SK-N-SH (cell line): ENCODE data around the gene MEI4. TPM values are rescaled to one million over a fixed set of nuclear protein-coding genes. Genes with fewer than 3 reads are reported as not detected.
"Not testable (repeated sequence)": the region's sequence is repeated elsewhere in the genome, so short reads cannot be mapped to it uniquely, and the experiment has no call there.

Experiments used
- CTCF ChIA-PET: fragments of 300-600, 350-600 bp; formaldehyde crosslinking; extraction: SDS; loops from one replicate; lab custom pipeline; 2021; lab: Yijun Ruan, JAX
- POLR2A ChIA-PET: fragments of 350-600 bp; sonication (Branson Sonifier 250); formaldehyde crosslinking; extraction: SDS; loops from one replicate; lab custom pipeline; 2020; ENCODE audit warnings: antibody characterized with exemption, inconsistent platforms; lab: Yijun Ruan, JAX
- DNase-seq: peaks from one replicate; pipeline ENCODE4 v3.0.0; 2012
- H2AFZ ChIP-seq: fragments of 200-600 bp; sonication (generic); 2 replicates; pipeline ENCODE4 v1.8.1; 2016; ENCODE audit warnings: antibody characterized with exemption, mild to moderate bottlenecking, low read depth
- H3F3A ChIP-seq: fragments of 200-600 bp; sonication (generic); replicated peaks from 2 replicates; pipeline ENCODE3; 2016; ENCODE audit warnings: antibody characterized with exemption, mild to moderate bottlenecking; ENCODE audit not compliant: insufficient read depth
- H3K27ac ChIP-seq, 2 experiments: fragments of 200-500 bp in 1 of 2; fragments of 200-600 bp in 1 of 2; sonication (Bioruptor generic) in 1 of 2; sonication (generic), shearing (Covaris generic) in 1 of 2; 2 replicates each; pipeline versions ENCODE4 v1.5.1 to v1.6.1; 2014 to 2016; ENCODE audit warnings: low read depth in 2 of 2, inconsistent platforms in 1 of 2, low read length in 1 of 2, mild to moderate bottlenecking in 1 of 2, mixed read lengths in 1 of 2
- H3K27me3 ChIP-seq: fragments of 200-600 bp; sonication (generic), shearing (Covaris generic); 2 replicates; pipeline ENCODE4 v1.6.1; 2016; ENCODE audit warnings: mixed run types; ENCODE audit not compliant: insufficient read depth
- H3K36me3 ChIP-seq, 2 experiments: fragments of 200-500 bp in 1 of 2; fragments of 200-600 bp in 1 of 2; sonication (Bioruptor generic) in 1 of 2; sonication (generic) in 1 of 2; replicated peaks in 1 of 2; 2 replicates each; pipeline versions ENCODE3 to v1.5.1; 2014 to 2016; ENCODE audit warnings: low read length in 1 of 2, mild to moderate bottlenecking in 1 of 2; ENCODE audit not compliant: insufficient read depth in 2 of 2, control insufficient read depth in 1 of 2
- H3K4me1 ChIP-seq, 2 experiments: fragments of 200-500 bp in 1 of 2; fragments of 200-600 bp in 1 of 2; sonication (Bioruptor generic) in 1 of 2; sonication (generic), shearing (Covaris generic) in 1 of 2; 2 replicates each; pipeline versions ENCODE4 v1.5.1 to v1.6.1; 2014 to 2016; ENCODE audit warnings: low read depth in 1 of 2, low read length in 1 of 2, mixed run types in 1 of 2; ENCODE audit not compliant: insufficient read depth in 2 of 2, control insufficient read depth in 1 of 2
- H3K4me2 ChIP-seq: fragments of 200-600 bp; sonication (generic), shearing (Covaris generic); 2 replicates; pipeline ENCODE4 v1.6.1; 2017; ENCODE audit warnings: mixed run types
- H3K4me3 ChIP-seq, 2 experiments: fragments of 200-500 bp in 1 of 2; fragments of 200-600 bp in 1 of 2; sonication (Bioruptor generic) in 1 of 2; sonication (generic), shearing (Covaris generic) in 1 of 2; 2 replicates each; pipeline versions ENCODE4 v1.5.1 to v1.8.1; 2014 to 2016; ENCODE audit warnings: low read depth in 2 of 2, inconsistent platforms in 1 of 2, low read length in 1 of 2, mild to moderate bottlenecking in 1 of 2, mixed read lengths in 1 of 2, moderate library complexity in 1 of 2
- H3K79me2 ChIP-seq: fragments of 200-600 bp; sonication (generic); 2 replicates; pipeline ENCODE4 v1.8.1; 2017; ENCODE audit warnings: mild to moderate bottlenecking; ENCODE audit not compliant: insufficient read depth
- H3K9ac ChIP-seq: fragments of 200-600 bp; sonication (generic); 2 replicates; pipeline ENCODE4 v1.6.1; 2017; ENCODE audit warnings: mixed run types
- H3K9me2 ChIP-seq: fragments of 200-600 bp; sonication (generic); 2 replicates; pipeline ENCODE4 v1.6.1; 2017; ENCODE audit warnings: mixed run types
- H3K9me3 ChIP-seq: fragments of 200-600 bp; sonication (generic); 2 replicates; pipeline ENCODE4 v1.6.1; 2017; ENCODE audit warnings: mixed run types, mild to moderate bottlenecking, moderate library complexity
- H4K20me1 ChIP-seq: fragments of 200-600 bp; sonication (generic); 2 replicates; pipeline ENCODE4 v1.6.1; 2017; ENCODE audit warnings: mild to moderate bottlenecking, mixed run types; ENCODE audit not compliant: insufficient read depth
- EP300 ChIP-seq, 2 experiments: IDR thresholded peaks; 2 replicates each; pipeline versions ENCODE4 v1.4.0 to v1.6.1; 2012; ENCODE audit warnings: borderline replicate concordance in 1 of 2, low read depth in 1 of 2, low read length in 1 of 2
- JUND ChIP-seq: IDR thresholded peaks from 2 replicates; pipeline ENCODE4 v1.4.0; 2012
- MEF2A ChIP-seq: IDR thresholded peaks from 2 replicates; pipeline ENCODE4 v1.4.0; 2012; ENCODE audit warnings: low read depth, borderline replicate concordance
- MXI1 ChIP-seq: IDR thresholded peaks from 2 replicates; pipeline ENCODE4 v1.6.1; 2012; ENCODE audit warnings: mild to moderate bottlenecking, low read depth, low read length, improper control_type of control experiment
- NFIC ChIP-seq: IDR thresholded peaks from 2 replicates; pipeline ENCODE4 v1.4.0; 2012; ENCODE audit warnings: borderline replicate concordance
- NRF1 ChIP-seq: IDR thresholded peaks from 2 replicates; pipeline ENCODE4 v1.6.1; 2012; ENCODE audit warnings: low read depth, mild to moderate bottlenecking, low read length
- POLR2AphosphoS5 ChIP-seq: IDR thresholded peaks from 2 replicates; pipeline ENCODE4 v1.6.1; 2012; ENCODE audit warnings: low read depth, low read length
- RAD21 ChIP-seq: IDR thresholded peaks from 2 replicates; pipeline ENCODE4 v1.6.1; 2012; ENCODE audit warnings: mild to moderate bottlenecking, low read length
- RCOR1 ChIP-seq: fragments of 150-350 bp; IDR thresholded peaks from 2 replicates; pipeline ENCODE4 v1.6.1; 2017; ENCODE audit warnings: antibody characterized with exemption, low read length
- RXRA ChIP-seq: IDR thresholded peaks from 2 replicates; pipeline ENCODE4 v1.4.0; 2012; ENCODE audit warnings: low read depth, mild to moderate bottlenecking, borderline replicate concordance
- TEAD4 ChIP-seq: IDR thresholded peaks from 2 replicates; pipeline ENCODE4 v1.4.0; 2012; ENCODE audit warnings: mild to moderate bottlenecking, borderline replicate concordance; ENCODE audit not compliant: insufficient read depth
- WGBS: methylation state at CpG from one replicate; pipeline ENCODE4 v1.1.6; 2017; ENCODE audit warnings: low lambda C conversion rate; 5-methylcytosine and 5-hydroxymethylcytosine counted together
- polyA plus RNA-seq, 3 experiments: library from polyadenylated mRNA; depleted of rRNA; stranded (reverse); fragments of >200 nt; gene quantifications; 2 replicates each; pipeline ENCODE4 v1.2.3, GENCODE V29; 2012
- TF ChIP-seq, protein P1 (sequence below): IDR thresholded peaks from 2 replicates; pipeline ENCODE4; 2012
- TF ChIP-seq, protein P2 (sequence below): IDR thresholded peaks from 2 replicates; pipeline ENCODE4 v1.6.1; 2012; ENCODE audit warnings: mild to moderate bottlenecking, low read depth, low read length, moderate library complexity
- TF ChIP-seq, protein P3 (sequence below): IDR thresholded peaks from 2 replicates; pipeline ENCODE4 v1.4.0; 2012; ENCODE audit warnings: low read depth, borderline replicate concordance
- TF ChIP-seq, protein P4 (sequence below): IDR thresholded peaks from 2 replicates; pipeline ENCODE4 v1.4.0; 2012; ENCODE audit warnings: low read depth

MEI4 gene
- polyA plus RNA-seq, 1 of the 3 experiments (the other 2 are of a cell fraction) = not detected

DNA sequence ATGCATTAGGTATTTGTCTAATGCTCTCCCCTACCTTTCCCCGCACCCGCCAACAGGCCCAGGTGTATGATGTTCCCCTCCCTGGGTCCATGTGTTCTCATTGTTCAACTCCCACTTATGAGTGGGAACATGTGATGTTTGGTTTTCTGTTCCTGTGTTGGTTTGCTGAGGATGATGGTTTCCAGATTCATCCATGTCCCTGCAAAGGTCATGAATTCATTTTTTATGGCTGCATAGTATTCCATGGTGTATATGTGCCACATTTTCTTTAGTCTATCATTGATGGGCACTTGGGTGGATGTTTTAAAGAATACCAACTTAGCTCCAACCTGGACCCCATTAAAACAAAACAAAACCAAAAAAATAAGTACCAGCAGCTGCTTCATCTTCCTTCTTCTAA, 180.9 kb downstream of the MEI4 start:
- H3K36me3 ChIP-seq, H3K79me2 ChIP-seq, H3K9ac ChIP-seq, H3K4me3 ChIP-seq, H3K27ac ChIP-seq, POLR2A ChIA-PET, H3F3A ChIP-seq, H3K27me3 ChIP-seq, H2AFZ ChIP-seq, H3K9me3 ChIP-seq, H3K4me2 ChIP-seq, H3K4me1 ChIP-seq, H3K9me2 ChIP-seq, CTCF ChIA-PET, H4K20me1 ChIP-seq, DNase-seq: not testable (repeated sequence)
- 50% methylated on average over 2 of the region's 2 CpGs for WGBS

DNA sequence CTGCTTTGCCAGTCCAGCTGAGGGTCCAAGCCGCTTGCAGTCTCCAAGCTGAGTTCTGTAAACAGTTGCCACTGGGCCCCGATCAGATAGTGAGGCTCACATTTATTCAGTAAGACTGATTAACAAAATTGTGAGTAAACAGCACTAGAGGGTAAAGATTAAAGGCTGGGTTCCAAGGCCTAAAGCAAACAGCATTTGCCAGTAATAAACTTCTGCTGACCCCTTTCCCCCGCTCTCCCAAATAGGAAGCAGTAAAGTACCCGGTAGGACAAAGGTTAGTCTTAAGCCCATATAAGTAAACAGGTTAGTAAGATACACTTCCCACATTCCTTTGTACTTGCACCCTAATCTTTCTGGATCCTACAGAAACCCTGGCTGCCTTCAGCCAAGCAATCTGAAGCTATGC, 181.8 kb downstream of the MEI4 start:
- 37% methylated on average over 4 of the region's 4 CpGs for WGBS
- Histone ChIP-seq H4K20me1 (no peaks in the 10 kb centered on the region), H2AFZ (no peak overlapping the region), H3K4me2 (no peak overlapping the region), H3K9me2 (no peaks in the 10 kb centered on the region), H3K79me2 (no peaks in the 10 kb centered on the region), H3K4me3 (no peak overlapping the region), H3K9ac (no peak overlapping the region), H3K27ac (no peak overlapping the region), H3K9me3 (no peaks in the 10 kb centered on the region), H3K4me1 (no peaks in the 10 kb centered on the region), H3F3A (no peaks in the 10 kb centered on the region), H3K27me3 (no peaks in the 10 kb centered on the region), H3K36me3 (no peaks in the 10 kb centered on the region)
- TF ChIP-seq MXI1 = no peak
- TF ChIP-seq RXRA = no peak
- TF ChIP-seq MEF2A = no peak
- TF ChIP-seq NFIC = no peak
- TF ChIP-seq NRF1 = no peak
- TF ChIP-seq, protein P1, sequence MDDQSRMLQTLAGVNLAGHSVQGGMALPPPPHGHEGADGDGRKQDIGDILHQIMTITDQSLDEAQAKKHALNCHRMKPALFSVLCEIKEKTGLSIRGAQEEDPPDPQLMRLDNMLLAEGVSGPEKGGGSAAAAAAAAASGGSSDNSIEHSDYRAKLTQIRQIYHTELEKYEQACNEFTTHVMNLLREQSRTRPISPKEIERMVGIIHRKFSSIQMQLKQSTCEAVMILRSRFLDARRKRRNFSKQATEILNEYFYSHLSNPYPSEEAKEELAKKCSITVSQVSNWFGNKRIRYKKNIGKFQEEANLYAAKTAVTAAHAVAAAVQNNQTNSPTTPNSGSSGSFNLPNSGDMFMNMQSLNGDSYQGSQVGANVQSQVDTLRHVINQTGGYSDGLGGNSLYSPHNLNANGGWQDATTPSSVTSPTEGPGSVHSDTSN = no peak
- TF ChIP-seq, protein P2, sequence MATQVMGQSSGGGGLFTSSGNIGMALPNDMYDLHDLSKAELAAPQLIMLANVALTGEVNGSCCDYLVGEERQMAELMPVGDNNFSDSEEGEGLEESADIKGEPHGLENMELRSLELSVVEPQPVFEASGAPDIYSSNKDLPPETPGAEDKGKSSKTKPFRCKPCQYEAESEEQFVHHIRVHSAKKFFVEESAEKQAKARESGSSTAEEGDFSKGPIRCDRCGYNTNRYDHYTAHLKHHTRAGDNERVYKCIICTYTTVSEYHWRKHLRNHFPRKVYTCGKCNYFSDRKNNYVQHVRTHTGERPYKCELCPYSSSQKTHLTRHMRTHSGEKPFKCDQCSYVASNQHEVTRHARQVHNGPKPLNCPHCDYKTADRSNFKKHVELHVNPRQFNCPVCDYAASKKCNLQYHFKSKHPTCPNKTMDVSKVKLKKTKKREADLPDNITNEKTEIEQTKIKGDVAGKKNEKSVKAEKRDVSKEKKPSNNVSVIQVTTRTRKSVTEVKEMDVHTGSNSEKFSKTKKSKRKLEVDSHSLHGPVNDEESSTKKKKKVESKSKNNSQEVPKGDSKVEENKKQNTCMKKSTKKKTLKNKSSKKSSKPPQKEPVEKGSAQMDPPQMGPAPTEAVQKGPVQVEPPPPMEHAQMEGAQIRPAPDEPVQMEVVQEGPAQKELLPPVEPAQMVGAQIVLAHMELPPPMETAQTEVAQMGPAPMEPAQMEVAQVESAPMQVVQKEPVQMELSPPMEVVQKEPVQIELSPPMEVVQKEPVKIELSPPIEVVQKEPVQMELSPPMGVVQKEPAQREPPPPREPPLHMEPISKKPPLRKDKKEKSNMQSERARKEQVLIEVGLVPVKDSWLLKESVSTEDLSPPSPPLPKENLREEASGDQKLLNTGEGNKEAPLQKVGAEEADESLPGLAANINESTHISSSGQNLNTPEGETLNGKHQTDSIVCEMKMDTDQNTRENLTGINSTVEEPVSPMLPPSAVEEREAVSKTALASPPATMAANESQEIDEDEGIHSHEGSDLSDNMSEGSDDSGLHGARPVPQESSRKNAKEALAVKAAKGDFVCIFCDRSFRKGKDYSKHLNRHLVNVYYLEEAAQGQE = no peak
- no peak for TF ChIP-seq TEAD4
- TF ChIP-seq, protein P3, sequence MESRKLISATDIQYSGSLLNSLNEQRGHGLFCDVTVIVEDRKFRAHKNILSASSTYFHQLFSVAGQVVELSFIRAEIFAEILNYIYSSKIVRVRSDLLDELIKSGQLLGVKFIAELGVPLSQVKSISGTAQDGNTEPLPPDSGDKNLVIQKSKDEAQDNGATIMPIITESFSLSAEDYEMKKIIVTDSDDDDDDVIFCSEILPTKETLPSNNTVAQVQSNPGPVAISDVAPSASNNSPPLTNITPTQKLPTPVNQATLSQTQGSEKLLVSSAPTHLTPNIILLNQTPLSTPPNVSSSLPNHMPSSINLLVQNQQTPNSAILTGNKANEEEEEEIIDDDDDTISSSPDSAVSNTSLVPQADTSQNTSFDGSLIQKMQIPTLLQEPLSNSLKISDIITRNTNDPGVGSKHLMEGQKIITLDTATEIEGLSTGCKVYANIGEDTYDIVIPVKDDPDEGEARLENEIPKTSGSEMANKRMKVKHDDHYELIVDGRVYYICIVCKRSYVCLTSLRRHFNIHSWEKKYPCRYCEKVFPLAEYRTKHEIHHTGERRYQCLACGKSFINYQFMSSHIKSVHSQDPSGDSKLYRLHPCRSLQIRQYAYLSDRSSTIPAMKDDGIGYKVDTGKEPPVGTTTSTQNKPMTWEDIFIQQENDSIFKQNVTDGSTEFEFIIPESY = no peak
- TF ChIP-seq JUND = no peak
- TF ChIP-seq POLR2AphosphoS5 = no peak
- TF ChIP-seq EP300 (IDR thresholded peaks at IDR 0.05; ENCODE audit: borderline replicate concordance in 1 of 2, low read depth in 1 of 2, low read length in 1 of 2) = no peak
- TF ChIP-seq RAD21 = no peak
- TF ChIP-seq, protein P4, sequence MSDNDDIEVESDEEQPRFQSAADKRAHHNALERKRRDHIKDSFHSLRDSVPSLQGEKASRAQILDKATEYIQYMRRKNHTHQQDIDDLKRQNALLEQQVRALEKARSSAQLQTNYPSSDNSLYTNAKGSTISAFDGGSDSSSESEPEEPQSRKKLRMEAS = no peak
- no peak for TF ChIP-seq RCOR1
- CTCF ChIA-PET = no interaction called here
- POLR2A ChIA-PET = no interaction called here
- DNase-seq = no peak
